ENCODE measurements around the gene M6PR.
"Not testable (repeated sequence)": the region's sequence is repeated elsewhere in the genome, so short reads cannot be mapped to it uniquely, and the experiment has no call there.

The M6PR gene

GRCh38 chr12:8911606-8912268 lies 37.7 kb downstream of the M6PR start:
- FAIRE-seq = no peak

- FAIRE-seq = no peak
Observed at GRCh38 chr12:8909752-8910151, 39.7 kb downstream of the M6PR start.

GRCh38 chr12:8907513-8907912 lies 41.9 kb downstream of the M6PR start:
- no peak for FAIRE-seq

GRCh38 chr12:8906266-8907180 lies 42.9 kb downstream of the M6PR start:
- no peak for FAIRE-seq

- FAIRE-seq = no peak
Observed at GRCh38 chr12:8905546-8905945, 43.9 kb downstream of the M6PR start.

GRCh38 chr12:8904665-8905064 lies 44.8 kb downstream of the M6PR start:
- FAIRE-seq = no peak

GRCh38 chr12:8903646-8904045 lies 45.8 kb downstream of the M6PR start:
- FAIRE-seq = no peak

- not testable (repeated sequence) for FAIRE-seq
Observed at GRCh38 chr12:8902703-8903102, 46.7 kb downstream of the M6PR start.

GRCh38 chr12:8899830-8900229 lies 49.6 kb downstream of the M6PR start:
- FAIRE-seq = no peak

- FAIRE-seq = no peak
Observed at GRCh38 chr12:8897081-8897480, 52.4 kb downstream of the M6PR start.

- no peak for FAIRE-seq
Observed at GRCh38 chr12:8894986-8895385, 54.5 kb downstream of the M6PR start.

- no peak for FAIRE-seq
Observed at GRCh38 chr12:8894378-8894777, 55.1 kb downstream of the M6PR start.

GRCh38 chr12:8891976-8892375 lies 57.5 kb downstream of the M6PR start:
- no peak for FAIRE-seq
